GM18502 (cell line): ENCODE results near the gene TESMIN.

Experiments used
- ATAC-seq: cut with Tn5 transposase; IDR thresholded peaks from one replicate; pipeline ENCODE4 v1.9.1; 2021; ENCODE audit warnings: mild to moderate bottlenecking; ENCODE audit not compliant: unreplicated experiment, poor library complexity

The TESMIN gene

GRCh38 chr11:68664141-68664540 lies 87.2 kb downstream of the TESMIN start:
- ATAC-seq: no peak

DNA sequence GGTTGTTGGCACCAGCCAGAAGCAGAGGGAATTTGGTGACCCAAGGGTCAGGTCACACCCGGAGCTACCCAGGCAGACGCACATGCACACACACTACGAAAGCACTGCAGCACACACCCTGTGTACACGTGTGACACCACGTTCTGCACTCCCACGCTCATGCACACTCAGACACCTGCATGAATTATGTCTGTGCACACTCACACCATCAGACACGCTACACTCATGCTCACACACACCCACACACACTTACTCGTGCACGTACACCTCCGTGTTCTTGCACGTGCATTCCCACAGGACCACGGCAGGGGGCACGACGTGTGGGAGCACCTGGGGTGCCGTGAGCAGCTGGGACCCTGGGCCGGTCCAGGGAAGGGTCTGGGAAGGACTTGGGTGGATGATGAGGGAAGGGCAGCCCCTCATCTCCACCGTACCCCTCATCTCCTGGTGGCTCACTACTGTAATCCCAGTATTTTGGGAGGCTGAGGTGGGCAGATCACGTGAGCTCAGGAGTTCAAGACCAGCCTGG lies 87.8 kb downstream of the TESMIN start:
- no peak for ATAC-seq

DNA sequence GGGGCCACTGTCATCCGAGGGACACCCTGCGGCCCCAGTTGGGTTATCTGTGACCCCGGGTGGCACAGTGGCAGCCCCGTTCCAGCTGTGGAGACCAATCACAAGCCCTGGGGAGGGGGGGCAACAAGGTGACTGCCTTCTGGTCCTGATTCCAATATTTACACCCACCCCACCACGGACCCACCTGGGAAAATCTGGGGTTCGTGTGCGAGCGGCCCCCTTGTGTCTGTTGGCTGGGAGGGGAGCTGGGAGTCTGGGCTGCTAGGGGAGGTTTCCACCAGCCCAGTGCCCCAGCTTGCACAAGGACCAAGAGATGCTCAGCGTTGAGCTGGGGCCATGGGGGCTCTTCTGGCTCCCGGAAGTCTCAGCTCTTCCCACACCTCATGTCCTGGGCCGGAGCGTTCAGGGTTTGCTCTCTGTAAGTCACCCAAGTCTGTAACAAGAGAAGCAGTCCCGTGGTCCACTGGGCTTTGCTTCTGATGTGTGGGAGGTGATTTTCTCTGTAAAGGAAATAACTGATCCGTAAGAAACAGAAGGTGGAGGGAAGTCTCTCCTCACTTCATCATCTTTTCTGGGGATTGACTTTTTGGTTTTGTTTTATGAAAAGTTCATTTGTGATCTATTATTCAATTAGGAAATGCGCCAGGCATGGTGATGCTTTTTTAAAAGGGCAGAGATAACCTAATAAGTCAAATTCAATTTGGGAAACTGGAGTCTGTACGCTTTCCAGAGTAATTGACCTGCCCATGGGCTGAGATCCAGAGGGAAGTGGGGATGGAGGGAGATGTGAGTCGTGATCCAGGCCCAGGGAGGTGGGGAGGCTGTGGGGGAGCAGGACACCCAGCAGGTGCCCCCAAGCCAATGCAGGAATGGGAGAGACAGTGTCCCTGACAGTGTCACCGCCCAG lies 89.4 kb downstream of the TESMIN start:
- ATAC-seq: no peak

GRCh38 chr11:68661014-68661413 lies 90.3 kb downstream of the TESMIN start:
- ATAC-seq: no peak

DNA sequence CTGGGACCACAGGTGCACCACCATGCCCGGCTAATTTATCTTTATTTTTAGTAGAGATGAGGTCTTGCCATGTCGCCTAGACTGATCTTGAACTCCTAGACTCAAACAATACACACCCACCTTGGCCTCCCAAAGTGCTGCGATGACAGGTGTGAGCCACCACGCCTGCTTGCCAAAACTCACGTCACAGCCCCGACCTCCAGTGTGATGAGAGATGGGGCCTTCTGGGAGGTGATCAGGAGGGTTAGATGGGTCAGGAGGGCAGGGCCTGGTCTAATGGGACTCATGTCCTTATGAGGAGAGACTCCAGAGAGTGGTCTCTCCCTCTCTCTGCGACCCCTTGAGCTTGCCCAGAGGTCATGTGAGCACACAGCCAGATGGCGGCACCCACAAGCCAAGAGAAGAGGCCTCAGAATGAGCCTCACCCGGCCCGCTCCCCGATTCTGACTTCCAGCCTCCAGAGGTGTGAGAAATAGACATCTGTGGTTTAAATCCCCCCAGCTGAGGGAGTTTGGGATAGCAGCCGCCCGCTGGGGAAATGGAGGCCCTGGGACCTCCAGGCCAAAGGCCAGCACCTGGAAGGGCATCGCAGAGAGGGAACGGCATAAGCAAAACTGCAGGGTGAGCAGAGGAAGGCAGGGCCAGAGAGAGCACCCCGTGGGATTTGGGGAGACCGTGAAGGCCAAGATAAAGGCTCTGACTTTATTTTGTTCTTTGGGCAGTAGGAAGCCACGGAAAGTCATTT lies 91.1 kb downstream of the TESMIN start:
- no peak for ATAC-seq

DNA sequence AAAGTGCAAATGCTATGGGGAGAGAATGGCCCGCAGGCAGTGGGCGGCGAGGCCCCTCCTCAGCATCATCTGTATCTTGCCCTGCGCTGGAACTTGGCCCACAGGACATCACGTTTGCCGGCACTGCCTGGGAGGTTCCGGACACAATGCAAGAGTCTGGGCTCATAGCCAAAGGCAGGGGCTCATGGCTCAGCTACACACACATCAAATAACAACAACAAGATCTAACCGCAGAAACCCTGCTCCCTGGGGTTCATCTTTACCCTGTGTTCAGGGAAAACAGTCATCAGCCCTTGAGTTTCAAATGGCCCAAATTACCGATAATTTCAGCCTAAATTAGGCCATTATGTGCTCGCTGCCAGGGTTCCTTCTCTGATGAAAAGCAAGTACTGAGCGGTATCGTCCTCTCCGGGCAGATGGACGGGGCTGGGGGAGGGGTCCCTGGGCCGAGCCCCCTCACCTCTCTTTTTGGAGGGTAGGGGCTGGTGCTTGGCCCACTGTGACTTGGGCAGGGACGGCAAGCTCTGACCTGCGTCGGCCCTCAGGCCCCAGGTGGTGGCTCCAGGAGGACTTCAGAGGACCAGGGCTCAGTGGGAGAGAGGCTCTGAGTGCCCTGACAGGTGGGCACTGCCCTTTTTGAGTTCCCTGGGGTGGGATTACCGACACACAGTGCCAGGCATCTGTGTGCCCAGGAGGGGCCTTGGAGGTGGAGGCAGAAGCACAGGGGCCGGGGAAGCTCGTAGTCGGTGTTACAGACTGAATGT lies 92.0 kb downstream of the TESMIN start:
- no peak for ATAC-seq

GRCh38 chr11:68658661-68659060 lies 92.7 kb downstream of the TESMIN start:
- no peak for ATAC-seq

DNA sequence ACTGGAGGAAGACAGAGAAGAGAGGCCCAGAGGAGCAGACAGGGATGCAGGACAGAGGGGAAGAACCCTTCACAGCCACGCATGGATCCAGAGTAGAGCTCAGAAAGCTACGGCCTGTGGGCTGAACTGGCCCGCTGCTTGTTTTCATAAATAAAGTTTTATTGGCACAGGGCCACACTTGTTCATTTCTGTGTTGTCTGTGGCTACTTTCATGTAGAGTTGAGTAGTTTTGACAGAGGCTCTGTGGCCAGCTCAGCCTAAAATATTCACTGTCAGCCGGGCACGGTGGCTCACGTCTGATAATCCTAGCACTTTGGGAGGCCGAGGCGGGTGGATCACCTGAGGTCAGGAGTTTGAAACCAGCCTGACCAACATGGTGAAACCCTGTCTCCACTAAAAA lies 93.2 kb downstream of the TESMIN start:
- ATAC-seq: no peak
